Nephron progenitor cell (in vitro differentiated cells): Measurements from ENCODE around the gene EME1.

Experiments used
- DNase-seq: peaks from one replicate; pipeline ENCODE4 v3.0.0; 2021
- H3K27ac Mint-ChIP-seq: 2 replicates; pipeline ENCODE4 v1.8.0; 2021; ENCODE audit warnings: mild to moderate bottlenecking, moderate library complexity, mixed read lengths
- H3K27me3 Mint-ChIP-seq: 2 replicates; pipeline ENCODE4 v1.8.0; 2021; ENCODE audit warnings: mild to moderate bottlenecking, low read depth, mixed read lengths; ENCODE audit not compliant: poor library complexity
- H3K36me3 Mint-ChIP-seq: 2 replicates; pipeline ENCODE4 v1.8.0; 2021; ENCODE audit warnings: low read depth, mixed read lengths
- H3K4me1 Mint-ChIP-seq: 2 replicates; pipeline ENCODE4 v1.8.0; 2021; ENCODE audit warnings: mixed read lengths
- H3K4me3 Mint-ChIP-seq: 2 replicates; pipeline ENCODE4 v1.8.0; 2021; ENCODE audit warnings: mild to moderate bottlenecking, moderate library complexity, mixed read lengths
- H3K9me3 Mint-ChIP-seq: 2 replicates; pipeline ENCODE4 v1.8.0; 2021; ENCODE audit warnings: mild to moderate bottlenecking, moderate library complexity, mixed read lengths
- TF ChIP-seq, protein P1 (sequence below): fragments of 200-600 bp; sonication (generic); IDR thresholded peaks from 2 replicates; pipeline ENCODE4 v1.5.0; 2021; ENCODE audit warnings: antibody characterized with exemption

EME1 gene

GRCh38 chr17:50389534-50389933 is 16.5 kb downstream of the EME1 start:
- no peak overlapping the region for H3K4me3 Mint-ChIP-seq
- peaks cover 8% of the 10 kb centered on the region for H3K4me1 Mint-ChIP-seq
- H3K36me3 Mint-ChIP-seq = peaks cover 83% of the 10 kb centered on the region
- no peak for DNase-seq
- H3K27me3 Mint-ChIP-seq = peaks cover 3% of the 10 kb centered on the region
- no peak overlapping the region for H3K27ac Mint-ChIP-seq
- no peaks in the 10 kb centered on the region for H3K9me3 Mint-ChIP-seq
- TF ChIP-seq, protein P1, sequence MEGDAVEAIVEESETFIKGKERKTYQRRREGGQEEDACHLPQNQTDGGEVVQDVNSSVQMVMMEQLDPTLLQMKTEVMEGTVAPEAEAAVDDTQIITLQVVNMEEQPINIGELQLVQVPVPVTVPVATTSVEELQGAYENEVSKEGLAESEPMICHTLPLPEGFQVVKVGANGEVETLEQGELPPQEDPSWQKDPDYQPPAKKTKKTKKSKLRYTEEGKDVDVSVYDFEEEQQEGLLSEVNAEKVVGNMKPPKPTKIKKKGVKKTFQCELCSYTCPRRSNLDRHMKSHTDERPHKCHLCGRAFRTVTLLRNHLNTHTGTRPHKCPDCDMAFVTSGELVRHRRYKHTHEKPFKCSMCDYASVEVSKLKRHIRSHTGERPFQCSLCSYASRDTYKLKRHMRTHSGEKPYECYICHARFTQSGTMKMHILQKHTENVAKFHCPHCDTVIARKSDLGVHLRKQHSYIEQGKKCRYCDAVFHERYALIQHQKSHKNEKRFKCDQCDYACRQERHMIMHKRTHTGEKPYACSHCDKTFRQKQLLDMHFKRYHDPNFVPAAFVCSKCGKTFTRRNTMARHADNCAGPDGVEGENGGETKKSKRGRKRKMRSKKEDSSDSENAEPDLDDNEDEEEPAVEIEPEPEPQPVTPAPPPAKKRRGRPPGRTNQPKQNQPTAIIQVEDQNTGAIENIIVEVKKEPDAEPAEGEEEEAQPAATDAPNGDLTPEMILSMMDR = no peak

- TF ChIP-seq, protein P1 = no peak
- H3K9me3 Mint-ChIP-seq = no peaks in the 10 kb centered on the region
- no peak overlapping the region for H3K27ac Mint-ChIP-seq
- no peak for DNase-seq
- H3K4me3 Mint-ChIP-seq = no peak overlapping the region
- peaks cover 3% of the 10 kb centered on the region for H3K27me3 Mint-ChIP-seq
- H3K36me3 Mint-ChIP-seq = peaks cover 62% of the 10 kb centered on the region
- peaks cover 28% of the 10 kb centered on the region for H3K4me1 Mint-ChIP-seq
Observed at GRCh38 chr17:50392621-50393020, 19.6 kb downstream of the EME1 start.

- no peak for DNase-seq
- H3K4me1 Mint-ChIP-seq = peaks cover 27% of the 10 kb centered on the region
- peaks cover 1% of the 10 kb centered on the region for H3K27me3 Mint-ChIP-seq
- TF ChIP-seq, protein P1 = no peak
- no peak overlapping the region for H3K4me3 Mint-ChIP-seq
- H3K9me3 Mint-ChIP-seq = peaks cover 4% of the 10 kb centered on the region
- no peak overlapping the region for H3K27ac Mint-ChIP-seq
- H3K36me3 Mint-ChIP-seq = peaks cover 52% of the 10 kb centered on the region
Observed at GRCh38 chr17:50393700-50394099, 20.7 kb downstream of the EME1 start.

GRCh38 chr17:50394711-50395110 is 21.7 kb downstream of the EME1 start:
- no peak overlapping the region for H3K27ac Mint-ChIP-seq
- peak overlapping the region; percentile 94 for H3K4me3 Mint-ChIP-seq

GRCh38 chr17:50396261-50397110 is 23.5 kb downstream of the EME1 start:
- Mint-ChIP-seq H3K9me3 (peaks cover 20% of the 10 kb centered on the region), H3K27ac (no peak overlapping the region), H3K4me3 (peak overlapping the region; percentile 94), H3K36me3 (peaks cover 30% of the 10 kb centered on the region), H3K27me3 (no peaks in the 10 kb centered on the region), H3K4me1 (peaks cover 20% of the 10 kb centered on the region)
- TF ChIP-seq, protein P1 = no peak
- peak; percentile 13 for DNase-seq

More at GRCh38 chr17:50394711-50395110, 21.7 kb downstream of the EME1 start:
- peaks cover 20% of the 10 kb centered on the region for H3K4me1 Mint-ChIP-seq
- TF ChIP-seq, protein P1 = no peak
- H3K9me3 Mint-ChIP-seq = peaks cover 12% of the 10 kb centered on the region
- DNase-seq = no peak
- H3K36me3 Mint-ChIP-seq = peaks cover 42% of the 10 kb centered on the region
- H3K27me3 Mint-ChIP-seq = no peaks in the 10 kb centered on the region
